Measurements from ENCODE around the gene CRTAC1. TPM values are rescaled to one million over a fixed set of nuclear protein-coding genes. Genes with fewer than 3 reads are reported as not detected.

CRTAC1 gene
- total RNA-seq, 1 experiment from 2014 or later = 0.46 TPM

GRCh38 chr10:98001736-98002135 lies 28.7 kb downstream of the CRTAC1 start:
- no peak for DNase-seq
- Histone ChIP-seq H4K91ac (ENCODE audit: insufficient read length, low read depth, low read length) (no peak overlapping the region), H3K4me1 (ENCODE audit: insufficient read depth, low read length) (no peaks in the 10 kb centered on the region; the same call in 1 of the 2 replicates), H3T11ph (ENCODE audit: low read length) (no peak overlapping the region), H3K23me2 (ENCODE audit: insufficient read length, low read depth, low read length, poor library complexity, severe bottlenecking) (peaks cover 7% of the 10 kb centered on the region), H2BK12ac (ENCODE audit: insufficient read length, low read depth, low read length) (no peak overlapping the region), H3K27me3 (ENCODE audit: insufficient read depth, low read length) (no peaks in the 10 kb centered on the region), H3K79me2 (ENCODE audit: insufficient read depth, low read length) (no peaks in the 10 kb centered on the region), H2BK15ac (ENCODE audit: low read depth, low read length) (no peak overlapping the region), H4K5ac (ENCODE audit: insufficient read length, low read depth, low read length) (no peak overlapping the region), H3K14ac (ENCODE audit: insufficient read depth, low read length) (no peak overlapping the region), H2BK5ac (ENCODE audit: insufficient read length, low read length) (no peak overlapping the region), H3K9ac (ENCODE audit: extremely low read depth, insufficient read length, low read length) (no peak overlapping the region), H3K23ac (ENCODE audit: insufficient read length, low read depth, low read length) (no peak overlapping the region), H2AK5ac (ENCODE audit: insufficient read length, low read length) (no peak overlapping the region), H2AFZ (ENCODE audit: low read length) (no peak overlapping the region), H4K20me1 (ENCODE audit: control insufficient read depth, insufficient read depth, insufficient read length) (no peaks in the 10 kb centered on the region), H3K79me1 (ENCODE audit: insufficient read depth, low read depth, low read length, poor library complexity, severe bottlenecking) (no peaks in the 10 kb centered on the region), H3K4me2 (ENCODE audit: insufficient read depth, insufficient read length, low read length) (no peak overlapping the region), H4K8ac (replicated peaks; ENCODE audit: insufficient read length, low read depth, low read length) (no peak overlapping the region), H3K18ac (ENCODE audit: insufficient read length, low read depth, low read length) (no peak overlapping the region), H2BK120ac (ENCODE audit: low read depth, low read length, poor library complexity, severe bottlenecking) (no peak overlapping the region), H3K56ac (ENCODE audit: insufficient read length, low read depth, low read length) (no peak overlapping the region), H3K4ac (ENCODE audit: low read depth, low read length) (no peak overlapping the region), H2BK20ac (ENCODE audit: low read depth, low read length, poor library complexity, severe bottlenecking) (no peak overlapping the region), H3K27ac (ENCODE audit: insufficient read length, low read depth, low read length) (no peak overlapping the region), H3K9me3 (ENCODE audit: control insufficient read depth, low read depth, low read length) (no peaks in the 10 kb centered on the region)
- Mint-ChIP-seq H3K9me3 (peaks cover 5 to 7% of the 10 kb centered on the region in 2 experiments; a peak in 4 of 5 replicates), H3K27ac (no peak overlapping the region; a peak in 1 of 7 replicates), H3K36me3 (ENCODE audit: insufficient read depth in 1 of 3, low read depth in 3 of 3) (no peaks in the 10 kb centered on the region), H3K4me1 (peaks cover 9 to 12% of the 10 kb centered on the region in 2 experiments), H3K4me3 (no peak overlapping the region), H3K27me3 (ENCODE audit: low read depth) (peaks cover 6% of the 10 kb centered on the region)
- WGBS (ENCODE audit: extremely low coverage, insufficient read length, low lambda C conversion rate) = no CpG with 5 or more reads among the region's 9 CpGs
- TF ChIP-seq CTCF (conservative IDR thresholded peaks at IDR 0.05) = no peak

Data from H9 (cell line).